Right forelimb (tissue), 1 donor: Measurements from ENCODE around the gene MIPOL1.
"Not testable (repeated sequence)": the region's sequence is repeated elsewhere in the genome, so short reads cannot be mapped to it uniquely, and the experiment has no call there.

ENCODE experiments used
- DNase-seq: peaks from one replicate; pipeline ENCODE4 v3.0.0-alpha.2; 2018

Gene MIPOL1

DNA sequence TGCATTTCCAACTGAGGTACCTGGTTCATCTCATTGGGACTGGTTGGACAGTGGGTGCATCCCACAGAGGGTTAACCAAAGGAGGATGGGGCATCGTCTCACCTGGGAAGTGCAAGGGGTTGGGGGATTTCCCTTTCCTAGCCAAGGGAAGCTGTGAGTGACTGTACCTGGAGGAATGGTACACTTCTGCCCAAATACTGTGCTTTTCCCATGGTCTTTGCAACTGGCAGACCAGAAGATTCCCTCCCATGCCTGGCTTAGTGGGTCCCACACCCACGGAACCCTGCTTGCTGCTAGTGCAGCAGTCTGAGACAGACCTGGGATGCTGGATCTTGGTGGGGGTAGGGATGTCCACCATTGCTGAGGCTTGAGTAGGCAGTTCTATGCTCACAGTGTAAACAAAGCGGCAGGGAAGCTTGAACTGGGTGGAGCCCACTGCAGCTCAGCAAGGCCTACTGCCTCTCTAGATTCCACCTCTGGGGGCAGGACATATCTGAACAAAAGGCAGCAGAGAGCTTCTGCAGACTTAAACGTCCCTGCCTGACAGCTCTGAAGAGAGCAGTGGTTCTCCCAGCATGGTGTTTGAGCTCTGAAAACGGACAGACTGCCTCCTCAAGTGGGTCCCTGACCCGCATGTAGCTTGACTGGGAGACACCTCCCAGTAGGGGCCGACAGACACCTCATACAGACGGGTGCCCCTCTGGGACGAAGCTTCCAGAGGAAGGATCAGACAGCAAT, 9.7 kb upstream of the MIPOL1 start:
- not testable (repeated sequence) for DNase-seq

DNA sequence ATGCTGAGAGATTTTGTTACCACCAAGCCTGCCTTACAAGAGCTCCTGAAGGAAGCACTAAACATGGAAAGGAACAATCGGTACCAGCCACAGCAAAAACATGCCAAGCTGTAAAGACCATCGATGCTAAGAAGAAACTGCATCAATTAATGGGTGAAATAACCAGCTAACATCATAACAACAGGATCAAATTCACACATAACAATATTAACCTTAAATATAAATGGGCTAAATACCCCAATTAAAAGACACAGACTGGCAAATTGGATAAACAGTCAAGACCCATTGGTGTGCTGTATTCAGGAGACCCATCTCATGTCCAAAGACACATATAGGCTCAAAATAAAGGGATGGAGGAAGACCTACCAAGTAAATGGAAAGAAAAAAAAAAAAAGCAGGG, 8.0 kb upstream of the MIPOL1 start:
- not testable (repeated sequence) for DNase-seq

DNA sequence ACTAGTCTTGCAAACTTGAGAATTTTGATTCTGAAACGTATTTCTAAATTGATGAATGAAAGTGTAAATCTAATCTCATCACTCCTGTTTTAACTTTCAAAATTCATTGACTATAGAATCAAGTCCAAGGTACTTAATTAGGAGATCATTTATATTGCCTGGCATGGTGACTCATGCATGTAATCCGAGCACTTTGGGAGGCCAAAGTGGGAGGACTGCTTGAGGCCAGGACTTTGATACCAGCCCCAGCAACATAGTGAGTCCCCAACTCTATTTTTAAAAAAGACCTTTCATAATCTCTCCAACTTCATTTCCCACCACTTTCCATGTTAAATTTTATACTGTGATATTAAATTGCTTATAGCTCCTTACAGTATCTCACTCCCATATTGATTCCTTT, 3.0 kb upstream of the MIPOL1 start:
- no peak for DNase-seq

DNA sequence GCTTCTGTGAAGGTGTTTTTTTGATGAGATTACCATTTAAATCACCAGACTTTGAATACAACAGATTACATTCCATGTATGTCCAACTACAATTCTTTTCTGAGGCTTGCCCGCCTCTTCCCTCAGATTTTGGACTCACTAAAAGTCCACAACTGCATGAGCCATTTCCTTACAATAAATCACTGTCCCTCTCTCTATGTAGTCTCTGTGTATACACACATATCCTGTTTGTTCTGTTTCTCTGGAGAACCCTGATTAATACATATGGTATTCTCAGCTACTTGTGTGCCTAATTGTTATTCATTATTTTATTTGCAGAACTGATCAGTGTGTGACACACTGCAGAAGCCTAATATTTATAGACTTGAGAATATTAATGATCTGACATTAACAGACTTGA, 2.4 kb upstream of the MIPOL1 start:
- DNase-seq: no peak

DNA sequence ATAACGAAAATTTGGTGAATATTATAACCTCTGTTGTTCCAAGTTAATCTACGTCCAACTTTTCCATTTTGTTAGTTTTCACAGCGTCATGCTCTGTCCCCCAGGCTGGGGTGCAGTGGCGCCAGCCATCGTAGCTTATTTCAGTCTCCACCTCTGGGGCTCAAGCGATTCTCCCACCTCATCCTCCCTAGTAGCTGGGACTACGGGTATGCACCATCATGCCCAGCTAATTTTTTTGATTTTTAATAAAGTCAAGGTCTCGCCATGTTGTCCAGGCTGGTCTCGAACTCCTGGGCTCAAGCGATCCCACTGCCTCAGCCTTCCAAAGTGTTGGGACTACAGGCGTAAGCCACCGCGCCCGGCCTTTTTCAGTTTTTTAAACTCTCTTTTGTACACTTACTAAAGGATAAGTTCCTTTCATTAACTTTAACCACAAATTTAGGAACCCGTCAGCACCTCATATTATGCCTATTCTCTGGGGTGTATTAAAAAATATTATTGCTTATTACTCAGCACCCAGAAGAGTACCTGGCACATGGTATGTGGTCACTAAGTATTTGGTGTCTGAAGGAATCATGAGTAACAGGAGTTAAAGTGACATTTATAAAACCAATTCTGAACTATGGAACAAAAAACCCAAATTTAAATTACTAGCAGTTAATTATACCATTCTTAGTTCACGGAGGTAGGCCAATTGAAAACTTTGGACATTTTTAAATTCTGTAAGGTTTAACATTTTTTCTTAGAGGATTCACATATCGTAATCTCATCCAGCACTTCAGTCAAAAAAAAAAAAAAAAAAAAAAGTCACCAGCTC, 925 bp upstream of the MIPOL1 start:
- no peak for DNase-seq

DNA sequence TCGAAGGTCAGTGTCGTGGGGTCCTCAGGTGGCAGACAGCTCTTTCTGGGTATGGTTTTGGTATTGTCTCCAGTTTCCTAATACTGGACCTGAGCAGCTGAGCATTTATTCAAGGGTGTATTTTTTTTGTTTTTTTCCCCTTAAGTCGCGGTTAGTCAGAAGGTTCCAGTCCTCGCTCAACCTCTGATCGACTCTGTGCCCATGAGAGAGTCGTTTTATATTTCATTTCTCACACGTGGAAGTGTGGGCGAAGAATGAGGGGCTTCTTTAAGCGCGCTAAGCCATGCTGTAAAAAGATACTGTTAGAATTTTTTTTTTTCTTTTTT, 499 bp downstream of the MIPOL1 start:
- no peak for DNase-seq

DNA sequence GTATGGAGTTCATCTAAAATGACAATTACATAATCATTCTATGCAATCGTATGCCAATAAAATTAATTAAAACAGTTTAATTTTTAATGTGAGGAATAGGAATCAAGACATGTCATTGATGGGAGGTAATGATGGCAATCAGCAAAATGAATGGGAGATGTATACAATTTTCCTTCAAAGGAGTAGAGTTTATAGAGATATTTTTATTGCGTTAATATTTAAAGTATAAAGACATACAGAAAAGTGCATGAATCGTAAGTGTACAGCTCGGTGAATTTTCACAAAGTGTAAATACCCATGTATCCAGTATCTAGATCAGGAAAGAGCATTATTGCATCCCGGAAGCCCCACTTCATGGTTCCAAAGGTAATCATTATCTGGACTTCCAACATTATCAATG, 1.2 kb downstream of the MIPOL1 start:
- no peak for DNase-seq

GRCh38 chr14:37201724-37202123, 4.0 kb downstream of the MIPOL1 start:
- no peak for DNase-seq

GRCh38 chr14:37202265-37202664, 4.5 kb downstream of the MIPOL1 start:
- DNase-seq: no peak

GRCh38 chr14:37202812-37203211, 5.1 kb downstream of the MIPOL1 start:
- no peak for DNase-seq

- DNase-seq: no peak
These were observed 5.7 kb downstream of the MIPOL1 start for GRCh38 chr14:37203423-37203822.

DNA sequence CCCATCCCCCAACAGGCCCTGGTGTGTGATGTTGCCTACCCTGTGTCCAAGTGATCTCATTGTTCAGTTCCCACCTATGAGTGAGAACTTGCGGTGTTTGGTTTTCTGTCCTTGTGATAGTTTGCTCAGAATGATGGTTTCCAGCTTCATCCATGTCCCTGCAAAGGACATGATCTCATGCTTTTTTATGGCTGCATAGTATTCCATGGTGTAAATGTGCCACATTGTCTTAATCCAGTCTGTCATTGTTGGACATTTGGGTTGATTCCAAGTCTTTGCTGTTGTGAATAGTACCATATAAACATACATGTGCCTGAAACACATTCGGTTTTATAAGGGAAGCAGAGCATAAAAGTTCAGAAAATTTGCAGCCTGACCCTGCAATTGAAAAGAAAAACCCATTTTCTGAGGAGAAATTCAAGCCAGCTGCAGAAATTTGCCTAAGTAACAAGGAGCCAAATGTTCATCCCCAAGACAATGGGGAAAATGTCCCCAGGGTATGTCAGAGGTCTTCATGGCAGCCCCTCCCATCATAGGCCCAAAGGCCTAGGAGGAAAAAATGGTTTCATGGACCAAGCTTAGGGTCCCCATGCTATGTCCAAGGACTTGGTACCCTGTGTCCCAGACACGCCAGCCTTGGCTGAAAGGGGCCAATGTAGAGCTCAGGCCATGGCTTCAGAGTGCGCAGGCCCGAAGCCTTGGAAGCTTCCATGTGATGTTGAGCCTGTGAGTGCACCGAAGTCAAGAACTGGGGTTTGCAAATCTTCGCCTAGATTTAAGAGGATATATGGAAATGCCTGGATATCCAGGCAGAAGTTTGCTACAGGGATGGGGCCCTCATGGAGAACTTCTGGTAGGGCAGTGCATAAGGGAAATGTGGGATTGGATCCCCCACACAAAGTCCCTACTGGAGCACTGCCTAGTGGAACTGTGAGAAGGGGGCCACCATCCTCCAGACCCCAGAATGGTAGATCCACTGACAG, 8.2 kb downstream of the MIPOL1 start:
- DNase-seq: not testable (repeated sequence)

DNA sequence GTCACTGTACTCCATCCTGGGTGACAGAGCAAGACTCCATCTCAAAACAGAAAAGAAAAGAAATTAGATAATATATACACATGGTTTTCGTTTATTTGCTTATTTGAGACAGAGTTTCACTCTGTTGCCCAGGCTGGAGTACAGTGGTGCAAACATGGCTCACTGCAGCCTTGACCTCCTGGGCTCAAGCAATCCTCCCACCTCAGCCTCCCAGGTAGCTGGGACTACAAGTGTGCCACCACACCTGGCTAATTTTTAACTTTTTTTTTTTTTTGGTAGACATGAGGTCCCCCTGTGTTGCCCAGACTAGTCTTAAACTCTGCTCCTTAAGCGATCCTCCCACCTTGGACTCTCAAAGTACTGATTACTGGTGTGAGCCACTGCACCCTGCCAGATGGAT, 11.9 kb downstream of the MIPOL1 start:
- not testable (repeated sequence) for DNase-seq

- DNase-seq: no peak
These were observed 12.7 kb downstream of the MIPOL1 start for GRCh38 chr14:37210448-37210847.

- DNase-seq: no peak
These were observed 15.3 kb downstream of the MIPOL1 start for GRCh38 chr14:37213016-37213415.

GRCh38 chr14:37215345-37215744, 17.6 kb downstream of the MIPOL1 start:
- DNase-seq: no peak

DNA sequence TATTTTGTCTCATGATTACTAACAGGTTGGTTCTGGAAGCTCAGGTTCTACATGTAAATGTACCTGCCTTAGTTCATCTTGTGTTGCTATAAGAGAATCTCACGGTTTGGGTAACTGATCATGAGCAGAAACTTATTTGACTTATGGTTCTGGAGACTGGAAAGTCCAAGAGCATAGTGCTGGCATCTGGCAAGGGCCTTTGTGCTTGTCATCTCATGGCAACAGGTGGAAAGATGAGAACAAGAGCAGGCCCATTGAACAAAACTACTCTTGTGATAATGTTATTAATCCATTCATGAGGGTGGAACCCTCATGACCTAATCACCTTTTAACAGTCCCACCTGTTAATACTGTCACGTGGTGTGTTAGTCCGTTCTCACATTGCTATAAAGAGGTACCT, 23.3 kb downstream of the MIPOL1 start:
- DNase-seq: no peak

DNA sequence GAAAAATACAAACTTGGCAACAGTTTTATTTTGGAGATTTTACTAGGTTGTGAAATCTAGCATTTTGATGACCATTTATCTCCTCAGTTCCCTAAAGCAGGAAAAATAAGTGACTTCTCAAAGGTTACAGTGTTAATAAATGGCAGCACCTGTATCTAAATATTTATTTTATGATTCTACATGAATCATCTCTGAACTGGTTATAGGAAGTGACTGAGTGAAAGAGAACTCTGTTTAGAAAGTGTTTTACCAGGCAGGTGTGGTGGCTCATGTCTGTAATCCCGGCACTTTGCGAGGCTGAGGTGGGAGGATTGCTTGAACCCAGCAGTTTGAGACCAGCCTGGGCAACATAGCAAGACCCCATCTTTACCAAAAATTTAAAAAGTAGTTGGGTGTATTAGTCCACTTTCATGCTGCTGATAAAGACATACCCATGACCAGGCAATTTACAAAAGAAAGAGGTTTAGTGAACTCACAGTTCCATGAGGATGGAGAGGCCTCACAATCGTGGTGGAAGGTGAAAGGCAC, 26.3 kb downstream of the MIPOL1 start:
- DNase-seq: no peak

DNA sequence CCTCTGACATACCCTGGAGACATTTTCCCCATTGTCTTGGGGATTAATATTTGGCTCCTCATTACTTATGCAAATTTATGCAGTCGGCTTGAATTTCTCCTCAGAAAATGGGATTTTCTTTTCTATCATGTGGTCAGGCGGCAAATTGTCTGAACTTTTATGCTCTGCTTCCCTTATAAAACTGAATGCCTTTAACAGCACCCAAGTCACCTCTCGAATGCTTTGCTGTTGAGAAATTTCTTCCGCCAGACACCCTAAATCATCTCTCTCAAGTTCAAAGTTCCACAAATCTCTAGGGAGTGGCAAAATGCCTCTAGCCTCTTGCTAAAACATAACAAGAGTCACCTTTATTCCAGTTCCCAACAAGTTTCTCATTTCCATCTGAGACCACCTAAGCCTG, 27.9 kb downstream of the MIPOL1 start:
- not testable (repeated sequence) for DNase-seq

DNA sequence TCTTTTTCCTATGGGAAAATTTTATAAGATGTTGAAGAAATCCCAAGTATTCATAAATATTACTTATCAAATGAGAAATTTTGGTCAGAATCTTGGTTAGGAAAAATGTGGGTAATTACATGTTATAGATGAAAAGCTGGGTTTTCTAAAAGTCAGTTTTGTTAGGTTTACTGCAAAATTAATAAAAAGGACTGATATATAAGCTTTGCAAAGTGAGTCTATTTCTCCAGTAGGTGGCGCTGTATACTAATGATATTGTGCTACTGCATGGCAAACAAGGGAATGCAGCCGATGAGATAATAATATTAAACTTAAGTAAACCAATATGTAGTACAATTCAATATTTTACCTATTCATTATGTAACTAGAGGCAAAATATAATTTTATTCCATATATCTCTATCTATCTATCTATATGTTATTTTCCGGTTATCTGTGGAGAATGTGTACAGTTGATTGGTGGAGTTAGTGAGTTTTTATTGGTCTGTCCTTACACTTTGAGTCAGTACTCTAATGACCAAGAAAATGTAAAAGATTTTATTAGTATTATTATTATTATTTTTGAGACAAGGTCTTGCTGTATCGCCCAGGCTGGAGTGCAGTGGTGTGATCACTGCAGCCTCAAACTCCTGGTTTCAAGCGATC, 32.9 kb downstream of the MIPOL1 start:
- no peak for DNase-seq

- DNase-seq: no peak
These were observed 35.3 kb downstream of the MIPOL1 start for GRCh38 chr14:37232907-37233481.

DNA sequence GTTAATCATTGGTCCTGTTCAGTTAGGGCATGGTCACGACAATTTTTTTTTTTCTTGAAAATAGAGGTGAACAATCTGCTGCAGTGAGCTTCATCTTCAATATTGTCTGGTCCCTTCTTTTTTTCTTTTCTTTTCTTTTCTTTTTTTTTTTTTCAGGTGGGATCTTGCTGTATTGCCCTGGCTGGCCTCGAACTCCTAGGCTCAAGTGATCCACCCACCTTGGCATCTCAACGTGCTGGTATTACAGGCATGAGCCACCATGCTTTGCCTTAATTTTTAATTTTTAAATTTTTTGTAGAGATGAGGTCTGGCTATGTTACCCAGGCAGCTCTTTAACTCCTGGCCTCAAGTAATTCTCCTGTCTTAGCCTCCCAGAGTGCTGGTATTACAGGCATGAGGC, 36.5 kb downstream of the MIPOL1 start:
- DNase-seq: no peak
